Inflammatory macrophage treated with lipopolysaccharide for 4 hours (primary cell): Measurements from ENCODE around the gene EPS8L3.
A peak's percentile ranks its signal among the peaks of the same experiment; 100 is the strongest.
"Not testable (repeated sequence)": the region's sequence is repeated elsewhere in the genome, so short reads cannot be mapped to it uniquely, and the experiment has no call there.

Experiments
- DNase-seq: peaks from one replicate; pipeline ENCODE4 v3.0.0-alpha.2; 2020

The EPS8L3 gene

GRCh38 chr1:109732390-109732881, 31.3 kb downstream of the EPS8L3 start:
- no peak for DNase-seq

- DNase-seq, result no peak
Measured at GRCh38 chr1:109730666-109731065, 33.1 kb downstream of the EPS8L3 start.

GRCh38 chr1:109728870-109729269, 34.9 kb downstream of the EPS8L3 start:
- DNase-seq, result no peak

- no peak for DNase-seq
Measured at GRCh38 chr1:109726728-109727373, 36.9 kb downstream of the EPS8L3 start.

GRCh38 chr1:109726007-109726406, 37.7 kb downstream of the EPS8L3 start:
- DNase-seq, result no peak

GRCh38 chr1:109725510-109725909, 38.2 kb downstream of the EPS8L3 start:
- DNase-seq, result no peak

GRCh38 chr1:109724933-109725332, 38.8 kb downstream of the EPS8L3 start:
- DNase-seq, result no peak

GRCh38 chr1:109722908-109723691, 40.6 kb downstream of the EPS8L3 start:
- DNase-seq, result no peak

- DNase-seq, result no peak
Measured at GRCh38 chr1:109721971-109722370, 41.8 kb downstream of the EPS8L3 start.

GRCh38 chr1:109721042-109721441, 42.7 kb downstream of the EPS8L3 start:
- DNase-seq, result peak; percentile 20

- DNase-seq, result peak; percentile 8
Measured at GRCh38 chr1:109719337-109719837, 44.3 kb downstream of the EPS8L3 start.

GRCh38 chr1:109718495-109718894, 45.2 kb downstream of the EPS8L3 start:
- no peak for DNase-seq

GRCh38 chr1:109717729-109718128, 46.0 kb downstream of the EPS8L3 start:
- DNase-seq, result no peak

- DNase-seq, result no peak
Measured at GRCh38 chr1:109716570-109717090, 47.1 kb downstream of the EPS8L3 start.

- no peak for DNase-seq
Measured at GRCh38 chr1:109716121-109716520, 47.6 kb downstream of the EPS8L3 start.

GRCh38 chr1:109714661-109715372, 48.9 kb downstream of the EPS8L3 start:
- DNase-seq, result no peak

GRCh38 chr1:109713636-109714035, 50.1 kb downstream of the EPS8L3 start:
- no peak for DNase-seq

GRCh38 chr1:109712321-109712864, 51.3 kb downstream of the EPS8L3 start:
- DNase-seq, result no peak

GRCh38 chr1:109711593-109712320, 52.0 kb downstream of the EPS8L3 start, which contains the start of gene GSTM5:
TSS of gene GSTM5 (plus strand) at chr1:109712251. CDS start at chr1:109712313, 62 bp downstream.
- DNase-seq, result not testable (repeated sequence)

- not testable (repeated sequence) for DNase-seq
Measured at GRCh38 chr1:109709822-109710221, 53.9 kb downstream of the EPS8L3 start.

GRCh38 chr1:109708949-109709348, 54.8 kb downstream of the EPS8L3 start:
- DNase-seq, result not testable (repeated sequence)

- no peak for DNase-seq
Measured at GRCh38 chr1:109705411-109705810, 58.3 kb downstream of the EPS8L3 start.
